ENCODE results near the gene LRRC23.

The LRRC23 gene

DNA sequence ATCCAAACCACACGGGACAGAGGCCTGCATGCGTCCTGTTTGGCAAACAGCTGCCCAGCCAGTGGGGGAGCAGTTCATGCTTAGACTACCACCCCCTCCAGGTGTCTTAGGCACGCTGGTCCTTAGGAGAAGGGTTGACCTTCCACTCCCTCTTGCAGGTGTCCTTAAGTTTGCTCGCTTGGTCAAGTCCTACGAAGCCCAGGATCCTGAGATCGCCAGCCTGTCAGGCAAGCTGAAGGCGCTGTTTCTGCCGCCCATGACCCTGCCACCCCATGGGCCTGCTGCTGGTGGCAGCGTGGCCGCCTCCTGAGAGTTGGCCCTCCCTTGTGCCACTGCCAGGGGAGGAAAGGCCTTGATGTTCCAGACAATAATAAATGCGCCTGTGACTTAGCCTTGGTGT is 41.0 kb downstream of the LRRC23 start:
- FAIRE-seq, result no peak
- DNase-seq (ENCODE audit: insufficient read length, low spot score), result no peak
- TF ChIP-seq POLR2A (IDR thresholded peaks at IDR 0.05; ENCODE audit: low read depth, low read length), result no peak

DNA sequence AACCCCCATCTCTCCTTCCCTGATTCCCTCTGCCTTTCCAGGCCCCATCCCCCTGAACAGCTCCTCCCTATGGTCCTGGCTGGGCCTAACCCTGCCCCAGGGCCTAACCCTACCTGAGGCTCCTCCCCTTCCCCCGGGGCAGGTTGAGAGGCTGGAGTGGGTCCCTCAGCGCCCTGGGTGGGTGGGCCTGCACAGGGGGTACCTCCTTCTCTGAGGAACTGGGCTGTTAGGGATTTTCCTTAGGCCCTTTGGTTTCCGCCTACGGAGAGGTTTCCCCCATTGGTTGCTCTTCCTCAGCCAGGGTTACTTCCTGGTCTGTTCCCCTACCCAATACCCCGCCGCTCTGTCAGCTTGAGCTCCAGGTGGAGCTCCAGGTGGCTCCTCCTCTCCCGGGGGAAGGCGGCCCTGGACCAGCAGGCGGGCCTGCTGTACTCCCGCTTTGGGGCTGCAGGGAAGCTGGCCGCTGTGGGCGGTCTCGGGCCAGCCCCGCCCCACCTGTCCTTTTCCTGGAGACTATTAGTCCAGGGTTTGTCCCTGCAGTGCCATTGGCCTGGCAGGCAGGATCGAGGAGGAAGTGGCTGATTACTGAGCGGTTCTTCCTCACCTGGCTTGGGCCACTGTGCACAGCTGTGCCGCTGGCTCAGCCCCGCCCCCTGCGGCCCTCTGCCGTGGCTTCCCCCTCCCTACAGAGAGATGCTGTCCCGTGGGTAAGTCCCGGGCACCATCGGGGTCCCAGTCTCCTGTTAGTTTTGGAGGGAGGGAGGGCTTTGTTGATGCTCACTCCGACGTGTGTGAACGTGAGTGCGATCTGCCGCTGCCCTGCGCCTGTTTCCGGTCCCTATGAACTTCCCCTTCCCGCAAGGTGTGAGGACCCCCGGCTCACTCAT is 41.7 kb downstream of the LRRC23 start:
- no peak for FAIRE-seq

DNA sequence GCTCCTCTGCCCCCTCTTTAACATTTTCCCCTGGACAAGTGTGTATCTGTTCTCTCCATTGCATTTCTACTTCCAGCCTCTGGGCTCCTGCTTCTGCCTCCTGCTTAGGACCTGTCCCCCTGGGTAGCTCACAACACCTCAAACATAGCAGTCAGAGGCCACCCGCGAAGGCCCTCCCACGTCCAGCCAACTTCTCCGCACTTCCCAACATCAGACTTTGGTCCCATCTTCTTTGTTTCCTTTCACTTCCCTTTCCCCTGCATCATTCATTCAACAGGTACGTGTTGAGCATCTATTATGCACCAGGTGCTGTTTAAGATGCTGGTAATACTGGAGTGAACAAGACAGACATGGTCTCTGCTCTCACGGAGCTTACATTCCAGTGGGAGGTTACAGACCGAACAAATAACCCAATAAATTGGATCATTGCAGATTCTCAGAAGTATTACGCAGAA is 42.3 kb downstream of the LRRC23 start:
- TF ChIP-seq POLR2A (IDR thresholded peaks at IDR 0.05; ENCODE audit: low read depth, low read length), result no peak
- no peak for DNase-seq (ENCODE audit: insufficient read length, low spot score)
- FAIRE-seq, result no peak

More for the DNA sequence above, 41.7 kb downstream of the LRRC23 start:
- TF ChIP-seq POLR2A (IDR thresholded peaks at IDR 0.05; ENCODE audit: low read depth, low read length), result no peak
- no peak for DNase-seq (ENCODE audit: insufficient read length, low spot score)

DNA sequence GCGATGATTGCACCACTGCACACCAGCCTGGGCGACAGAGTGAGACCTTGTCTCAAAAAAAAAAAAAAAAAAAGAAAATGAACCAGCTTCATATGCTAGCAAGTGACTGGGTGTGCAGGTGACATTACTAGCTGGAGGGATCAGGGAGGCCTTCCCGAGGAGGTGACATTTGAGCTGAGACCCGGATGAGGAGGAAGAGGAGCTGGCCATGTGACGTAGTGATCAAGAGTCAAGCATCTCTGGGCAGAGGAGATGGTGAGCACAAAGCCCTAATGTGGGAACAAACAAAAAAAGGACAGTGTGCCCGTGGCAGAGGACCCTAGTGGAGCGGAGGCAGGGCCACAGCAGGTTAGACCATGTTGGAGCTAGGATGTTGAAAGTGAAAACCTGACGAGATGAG is 43.0 kb downstream of the LRRC23 start:
- TF ChIP-seq POLR2A (IDR thresholded peaks at IDR 0.05; ENCODE audit: low read depth, low read length), result no peak
- no peak for FAIRE-seq
- DNase-seq (ENCODE audit: insufficient read length, low spot score), result no peak

DNA sequence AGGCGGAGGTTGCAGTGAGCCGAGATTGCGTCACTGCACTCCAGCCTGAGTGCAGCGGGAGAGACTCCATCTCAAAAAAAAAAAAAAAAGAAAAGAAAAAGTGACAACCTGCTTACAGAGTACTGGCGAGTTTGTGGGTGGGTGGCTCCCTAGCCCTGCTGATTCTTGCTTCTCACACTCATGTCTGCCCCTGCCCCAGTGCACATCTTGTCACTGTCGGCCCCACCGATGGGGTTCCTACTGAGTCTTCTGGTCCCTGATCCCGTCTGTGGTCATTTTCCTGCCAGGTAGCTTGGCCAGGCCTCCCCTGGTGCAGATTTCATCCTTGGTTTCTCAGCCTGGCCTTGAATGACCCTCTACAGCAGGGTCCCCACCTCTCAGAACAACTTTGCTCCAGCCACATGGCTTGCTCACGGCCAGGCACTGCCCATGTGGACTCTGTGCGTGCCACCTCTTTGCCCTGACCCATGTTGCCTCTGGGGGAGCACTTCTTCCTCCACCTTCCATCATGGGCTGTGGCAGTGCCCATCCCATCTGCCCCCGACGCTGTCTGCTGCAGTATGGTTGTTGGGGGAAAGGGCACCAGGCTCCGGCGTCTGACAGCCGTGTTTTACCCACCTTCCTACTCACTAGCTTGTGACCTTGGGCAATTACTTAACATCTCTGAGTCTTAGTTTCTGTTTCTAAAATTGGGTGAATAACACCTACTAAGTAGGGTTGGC is 44.4 kb downstream of the LRRC23 start:
- FAIRE-seq, result no peak
- DNase-seq (ENCODE audit: insufficient read length, low spot score), result no peak
- no peak for TF ChIP-seq POLR2A (IDR thresholded peaks at IDR 0.05; ENCODE audit: low read depth, low read length)

DNA sequence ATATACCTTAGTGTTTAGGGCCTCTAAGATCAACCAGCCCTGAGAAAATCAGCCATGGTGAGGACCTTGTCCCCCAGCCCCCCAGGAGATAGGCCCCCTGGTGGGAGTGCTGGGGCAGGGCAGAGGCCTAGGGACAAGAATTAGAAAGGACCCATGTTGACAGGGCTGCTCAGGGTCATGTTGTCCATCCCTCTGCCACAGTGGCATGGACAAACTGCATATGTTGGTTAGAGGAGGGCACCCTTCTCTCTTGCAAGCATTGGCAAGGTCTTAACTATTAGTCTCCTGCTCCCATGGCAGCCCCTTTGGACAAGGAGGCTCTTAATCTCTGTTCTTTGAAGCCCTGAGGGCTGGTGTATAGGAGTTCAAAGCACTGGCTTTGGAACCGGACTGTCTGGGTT is 45.8 kb downstream of the LRRC23 start:
- FAIRE-seq (no peak), DNase-seq (ENCODE audit: insufficient read length, low spot score) (no peak)

DNA sequence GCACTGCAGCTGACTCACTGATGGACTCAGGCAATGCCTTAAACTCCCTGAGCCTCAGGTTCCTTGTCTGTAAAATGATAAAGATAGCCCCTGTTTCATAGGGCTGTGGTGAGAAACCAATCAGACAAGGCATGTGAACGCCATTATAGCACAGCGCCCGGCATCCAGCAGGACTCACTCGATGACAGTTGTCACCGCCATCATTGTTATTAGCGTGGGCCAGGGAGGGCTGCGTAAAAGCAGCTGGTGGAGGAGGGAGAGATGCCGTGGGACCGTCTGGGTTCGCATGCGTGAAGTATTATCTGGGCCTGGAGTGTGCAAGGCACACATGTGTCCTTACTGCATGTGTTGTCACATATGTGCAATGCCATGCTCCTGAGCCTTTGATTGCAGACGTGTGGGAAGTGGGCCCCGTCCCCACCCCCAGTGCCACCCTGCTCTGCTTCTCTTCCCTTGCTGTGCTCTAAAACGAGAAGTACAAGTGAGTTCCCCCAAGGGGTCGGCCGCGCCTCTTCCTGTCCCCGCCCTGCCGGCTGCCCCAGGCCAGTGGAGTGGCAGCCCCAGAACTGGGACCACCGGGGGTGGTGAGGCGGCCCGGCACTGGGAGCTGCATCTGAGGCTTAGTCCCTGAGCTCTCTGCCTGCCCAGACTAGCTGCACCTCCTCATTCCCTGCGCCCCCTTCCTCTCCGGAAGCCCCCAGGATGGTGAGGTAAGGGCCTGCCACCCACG is 46.4 kb downstream of the LRRC23 start, which contains the start of gene PTPN6:
Gene PTPN6, plus strand, starts transcription at position 546 of the 730 bp plus-strand sequence. Its CDS starts 157 bp downstream, at position 703.
- TF ChIP-seq POLR2A (IDR thresholded peaks at IDR 0.05; ENCODE audit: low read depth, low read length), result no peak
- DNase-seq (ENCODE audit: insufficient read length, low spot score), result no peak
- FAIRE-seq, result no peak

More for the DNA sequence above, 45.8 kb downstream of the LRRC23 start:
- TF ChIP-seq POLR2A (IDR thresholded peaks at IDR 0.05; ENCODE audit: low read depth, low read length), result no peak

DNA sequence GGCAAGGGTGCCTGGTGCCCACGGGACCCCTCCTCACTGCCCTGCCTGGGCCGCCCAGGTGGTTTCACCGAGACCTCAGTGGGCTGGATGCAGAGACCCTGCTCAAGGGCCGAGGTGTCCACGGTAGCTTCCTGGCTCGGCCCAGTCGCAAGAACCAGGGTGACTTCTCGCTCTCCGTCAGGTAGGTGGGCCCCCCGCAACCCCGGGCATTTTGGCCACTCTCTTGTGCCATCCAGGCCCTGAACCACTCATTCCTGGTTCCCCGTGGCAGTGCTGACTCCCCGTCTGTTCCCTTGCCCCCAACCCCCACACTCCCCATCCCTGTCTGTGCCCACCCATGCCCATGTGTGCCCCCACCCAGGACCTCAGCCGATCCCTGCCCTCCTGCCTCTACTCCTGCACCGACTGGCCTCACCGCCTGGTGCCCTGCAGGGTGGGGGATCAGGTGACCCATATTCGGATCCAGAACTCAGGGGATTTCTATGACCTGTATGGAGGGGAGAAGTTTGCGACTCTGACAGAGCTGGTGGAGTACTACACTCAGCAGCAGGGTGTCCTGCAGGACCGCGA is 47.0 kb downstream of the LRRC23 start:
- FAIRE-seq (no peak), DNase-seq (ENCODE audit: insufficient read length, low spot score) (no peak)
- no peak for TF ChIP-seq POLR2A (IDR thresholded peaks at IDR 0.05; ENCODE audit: low read depth, low read length)

DNA sequence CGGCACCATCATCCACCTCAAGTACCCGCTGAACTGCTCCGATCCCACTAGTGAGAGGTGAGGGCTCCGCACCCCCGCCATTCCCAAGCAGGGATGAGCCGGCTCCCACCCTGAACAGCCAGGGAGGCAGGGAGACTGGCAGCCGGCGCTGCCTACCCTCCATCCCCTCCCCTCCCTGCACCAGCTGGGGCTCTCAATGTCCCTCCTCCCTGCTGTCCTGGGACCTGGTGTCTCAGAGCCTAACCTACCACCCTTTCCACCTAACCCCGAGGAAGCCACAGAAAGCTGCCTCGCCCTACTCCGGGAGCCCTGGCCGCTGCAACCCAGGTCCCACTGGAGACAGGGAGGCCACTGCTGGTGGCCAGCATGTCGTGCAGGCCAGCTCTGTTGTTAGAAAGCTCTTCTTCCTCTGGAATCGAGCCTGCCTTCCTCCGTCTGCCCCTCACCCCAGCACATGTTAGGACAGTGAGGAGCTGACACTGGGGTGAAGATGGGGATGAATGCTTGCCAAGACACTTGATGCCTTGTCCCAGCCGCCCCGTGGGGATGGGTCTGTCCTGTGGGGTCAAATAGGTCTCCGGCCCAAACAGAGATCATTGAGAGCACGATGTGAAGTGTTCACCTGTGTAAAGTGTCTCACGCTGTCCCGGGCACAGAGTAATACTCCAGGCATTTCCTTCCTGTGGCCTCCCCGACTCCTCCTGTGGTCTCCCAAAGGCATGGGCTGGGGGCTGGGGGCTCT is 47.7 kb downstream of the LRRC23 start:
- DNase-seq (ENCODE audit: insufficient read length, low spot score) (no peak), FAIRE-seq (no peak)
- TF ChIP-seq POLR2A (IDR thresholded peaks at IDR 0.05; ENCODE audit: low read depth, low read length), result no peak

DNA sequence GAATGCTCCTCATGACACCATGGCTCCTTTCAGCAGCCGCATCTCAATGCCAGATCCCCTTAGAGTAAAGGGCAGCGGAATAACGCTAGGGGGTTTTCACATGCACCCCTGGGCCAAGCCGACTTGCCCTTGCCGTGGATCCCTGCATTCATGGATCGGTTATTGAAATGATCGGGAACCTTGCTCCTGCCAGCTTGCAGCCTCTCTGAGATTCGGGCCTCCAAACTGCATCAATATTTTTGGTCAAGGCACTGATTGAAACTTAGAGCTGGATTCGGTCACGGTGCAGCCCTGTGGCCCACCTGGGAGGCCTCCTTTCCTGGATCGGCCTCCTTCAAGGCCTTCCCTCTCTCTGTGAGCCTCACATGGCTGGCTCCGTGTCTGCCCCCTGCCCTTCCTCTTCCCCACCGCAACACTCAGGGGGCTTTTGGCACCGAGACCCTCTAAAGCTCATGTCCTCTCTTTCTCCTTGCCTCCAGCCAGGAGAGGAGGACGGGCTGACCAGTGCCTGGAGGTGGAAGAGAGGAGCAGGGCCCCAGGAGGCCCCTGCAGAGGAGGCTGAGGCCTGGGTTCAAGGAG is 48.3 kb downstream of the LRRC23 start:
- FAIRE-seq, result no peak
- no peak for DNase-seq (ENCODE audit: insufficient read length, low spot score)
- no peak for TF ChIP-seq POLR2A (IDR thresholded peaks at IDR 0.05; ENCODE audit: low read depth, low read length)

DNA sequence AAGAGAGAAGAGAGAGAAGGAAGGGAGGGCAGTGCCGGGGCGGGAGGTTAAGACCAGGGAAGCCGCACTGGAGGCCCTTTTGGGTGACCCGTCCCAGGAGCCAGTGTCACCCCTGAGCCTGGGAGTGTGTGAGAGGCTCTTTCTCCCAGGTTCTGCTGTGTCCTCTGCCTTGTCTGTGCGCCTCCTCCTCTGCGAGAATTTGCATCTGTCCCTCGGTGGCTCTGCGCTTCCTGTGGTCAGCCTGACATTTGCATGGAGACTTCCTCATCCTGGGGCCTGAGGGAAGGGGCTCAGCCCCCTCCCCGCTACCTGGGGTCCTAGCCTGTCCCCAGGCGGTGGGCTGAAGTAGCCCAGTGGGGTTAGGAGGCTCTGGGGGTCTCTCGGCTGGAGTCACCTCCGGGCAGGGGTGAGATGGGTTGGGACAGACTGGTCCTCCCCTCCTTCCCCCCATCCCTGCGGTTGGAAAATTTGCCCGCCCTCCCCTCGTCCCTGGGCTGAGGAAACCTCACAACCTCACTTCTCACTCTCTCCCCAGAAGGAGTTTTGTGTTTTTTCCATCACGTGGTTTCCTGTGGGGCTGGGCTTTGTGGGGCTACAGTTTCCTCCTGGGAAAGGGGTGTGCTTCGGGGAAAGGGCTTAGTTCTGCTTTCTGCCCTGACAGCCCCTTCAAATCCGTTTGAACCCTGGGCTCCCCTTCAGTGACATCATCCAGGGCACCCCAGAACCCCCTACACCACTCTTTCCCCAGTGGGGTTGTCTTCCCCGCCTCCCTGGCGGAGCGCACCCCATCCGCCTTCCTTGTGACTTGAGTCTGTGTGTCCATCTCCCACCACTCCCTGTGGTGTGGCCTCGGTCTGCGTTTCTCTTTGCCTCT is 49.1 kb downstream of the LRRC23 start:
- TF ChIP-seq POLR2A (IDR thresholded peaks at IDR 0.05; ENCODE audit: low read depth, low read length), result no peak
- DNase-seq (ENCODE audit: insufficient read length, low spot score), result no peak
- no peak for FAIRE-seq

Measured in H54 (cell line).